ENCODE measurements around the gene SSR3. TPM values are rescaled to one million over a fixed set of nuclear protein-coding genes. Genes with fewer than 3 reads are reported as not detected.
A peak's percentile ranks its signal among the peaks of the same experiment; 100 is the strongest.

Gene SSR3
- total and polyA plus RNA-seq, 9 of the 15 experiments (the other 6 are each of a cell fraction or from before 2014, with no cell fraction given): 104 to 464 (median 307) TPM

DNA sequence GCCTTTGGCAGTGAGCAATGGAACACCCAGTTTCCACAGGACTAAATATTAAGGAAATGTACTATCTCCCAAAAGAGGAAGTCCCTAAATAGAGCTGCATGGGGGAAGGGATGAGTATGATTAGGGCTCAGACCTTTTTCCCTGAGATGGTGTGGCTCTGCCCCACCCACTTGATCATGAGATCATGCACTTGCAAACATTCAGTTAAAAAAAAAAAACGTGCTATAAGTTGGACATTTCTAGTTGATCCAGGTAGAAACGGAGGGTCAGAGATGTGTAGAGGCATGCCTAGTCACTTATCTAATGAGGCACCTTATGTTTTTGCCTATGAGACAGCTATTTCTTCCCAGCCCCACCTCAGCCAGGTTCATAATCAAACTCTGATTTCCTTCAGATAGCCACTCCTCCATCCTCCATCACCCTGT, 24.5 kb upstream of the SSR3 start (continued):
- TF ChIP-seq GABPA (tag; conservative IDR thresholded peaks at IDR 0.05; ENCODE audit: low read depth) (peak; percentile 16; the same call in 1 of the 2 replicates), ZNF23 (CRISPR knock-in tag; IDR thresholded peaks at IDR 0.05) (no peak), POLR2H (tag; IDR thresholded peaks at IDR 0.05; ENCODE audit: low read depth) (no peak), ZNF444 (CRISPR knock-in tag; IDR thresholded peaks at IDR 0.05) (no peak), U2AF1 (optimal IDR thresholded peaks at IDR 0.05; ENCODE audit: low read depth, low read length) (no peak), BCL6 (CRISPR knock-in tag; IDR thresholded peaks at IDR 0.05) (no peak), SLC30A9 (CRISPR knock-in tag; IDR thresholded peaks at IDR 0.05) (no peak), ZNF143 (CRISPR knock-in tag; IDR thresholded peaks at IDR 0.05) (no peak), HEY1 (CRISPR knock-in tag; IDR thresholded peaks at IDR 0.05; ENCODE audit: borderline replicate concordance) (no peak), PHB2 (IDR thresholded peaks at IDR 0.05; ENCODE audit: low read depth) (no peak), NFATC3 (IDR thresholded peaks at IDR 0.05) (no peak), ZBED1 (IDR thresholded peaks at IDR 0.05) (no peak), SPI1 (IDR thresholded peaks at IDR 0.05; ENCODE audit: borderline replicate concordance, low read depth, low read length) (peak; percentile 100), HSF4 (CRISPR knock-in tag; IDR thresholded peaks at IDR 0.05; ENCODE audit: borderline replicate concordance) (no peak), NFIC (IDR thresholded peaks at IDR 0.05) (no peak), EWSR1 (IDR thresholded peaks at IDR 0.05; ENCODE audit: borderline replicate concordance, low read depth, partially characterized antibody) (no peak)
- TF ChIP-seq, protein P1, sequence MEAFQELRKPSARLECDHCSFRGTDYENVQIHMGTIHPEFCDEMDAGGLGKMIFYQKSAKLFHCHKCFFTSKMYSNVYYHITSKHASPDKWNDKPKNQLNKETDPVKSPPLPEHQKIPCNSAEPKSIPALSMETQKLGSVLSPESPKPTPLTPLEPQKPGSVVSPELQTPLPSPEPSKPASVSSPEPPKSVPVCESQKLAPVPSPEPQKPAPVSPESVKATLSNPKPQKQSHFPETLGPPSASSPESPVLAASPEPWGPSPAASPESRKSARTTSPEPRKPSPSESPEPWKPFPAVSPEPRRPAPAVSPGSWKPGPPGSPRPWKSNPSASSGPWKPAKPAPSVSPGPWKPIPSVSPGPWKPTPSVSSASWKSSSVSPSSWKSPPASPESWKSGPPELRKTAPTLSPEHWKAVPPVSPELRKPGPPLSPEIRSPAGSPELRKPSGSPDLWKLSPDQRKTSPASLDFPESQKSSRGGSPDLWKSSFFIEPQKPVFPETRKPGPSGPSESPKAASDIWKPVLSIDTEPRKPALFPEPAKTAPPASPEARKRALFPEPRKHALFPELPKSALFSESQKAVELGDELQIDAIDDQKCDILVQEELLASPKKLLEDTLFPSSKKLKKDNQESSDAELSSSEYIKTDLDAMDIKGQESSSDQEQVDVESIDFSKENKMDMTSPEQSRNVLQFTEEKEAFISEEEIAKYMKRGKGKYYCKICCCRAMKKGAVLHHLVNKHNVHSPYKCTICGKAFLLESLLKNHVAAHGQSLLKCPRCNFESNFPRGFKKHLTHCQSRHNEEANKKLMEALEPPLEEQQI (IDR thresholded peaks at IDR 0.05): no peak
- TF ChIP-seq, protein P2, sequence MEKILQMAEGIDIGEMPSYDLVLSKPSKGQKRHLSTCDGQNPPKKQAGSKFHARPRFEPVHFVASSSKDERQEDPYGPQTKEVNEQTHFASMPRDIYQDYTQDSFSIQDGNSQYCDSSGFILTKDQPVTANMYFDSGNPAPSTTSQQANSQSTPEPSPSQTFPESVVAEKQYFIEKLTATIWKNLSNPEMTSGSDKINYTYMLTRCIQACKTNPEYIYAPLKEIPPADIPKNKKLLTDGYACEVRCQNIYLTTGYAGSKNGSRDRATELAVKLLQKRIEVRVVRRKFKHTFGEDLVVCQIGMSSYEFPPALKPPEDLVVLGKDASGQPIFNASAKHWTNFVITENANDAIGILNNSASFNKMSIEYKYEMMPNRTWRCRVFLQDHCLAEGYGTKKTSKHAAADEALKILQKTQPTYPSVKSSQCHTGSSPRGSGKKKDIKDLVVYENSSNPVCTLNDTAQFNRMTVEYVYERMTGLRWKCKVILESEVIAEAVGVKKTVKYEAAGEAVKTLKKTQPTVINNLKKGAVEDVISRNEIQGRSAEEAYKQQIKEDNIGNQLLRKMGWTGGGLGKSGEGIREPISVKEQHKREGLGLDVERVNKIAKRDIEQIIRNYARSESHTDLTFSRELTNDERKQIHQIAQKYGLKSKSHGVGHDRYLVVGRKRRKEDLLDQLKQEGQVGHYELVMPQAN (IDR thresholded peaks at IDR 0.05; ENCODE audit: borderline replicate concordance): no peak
- TF ChIP-seq, protein P3, sequence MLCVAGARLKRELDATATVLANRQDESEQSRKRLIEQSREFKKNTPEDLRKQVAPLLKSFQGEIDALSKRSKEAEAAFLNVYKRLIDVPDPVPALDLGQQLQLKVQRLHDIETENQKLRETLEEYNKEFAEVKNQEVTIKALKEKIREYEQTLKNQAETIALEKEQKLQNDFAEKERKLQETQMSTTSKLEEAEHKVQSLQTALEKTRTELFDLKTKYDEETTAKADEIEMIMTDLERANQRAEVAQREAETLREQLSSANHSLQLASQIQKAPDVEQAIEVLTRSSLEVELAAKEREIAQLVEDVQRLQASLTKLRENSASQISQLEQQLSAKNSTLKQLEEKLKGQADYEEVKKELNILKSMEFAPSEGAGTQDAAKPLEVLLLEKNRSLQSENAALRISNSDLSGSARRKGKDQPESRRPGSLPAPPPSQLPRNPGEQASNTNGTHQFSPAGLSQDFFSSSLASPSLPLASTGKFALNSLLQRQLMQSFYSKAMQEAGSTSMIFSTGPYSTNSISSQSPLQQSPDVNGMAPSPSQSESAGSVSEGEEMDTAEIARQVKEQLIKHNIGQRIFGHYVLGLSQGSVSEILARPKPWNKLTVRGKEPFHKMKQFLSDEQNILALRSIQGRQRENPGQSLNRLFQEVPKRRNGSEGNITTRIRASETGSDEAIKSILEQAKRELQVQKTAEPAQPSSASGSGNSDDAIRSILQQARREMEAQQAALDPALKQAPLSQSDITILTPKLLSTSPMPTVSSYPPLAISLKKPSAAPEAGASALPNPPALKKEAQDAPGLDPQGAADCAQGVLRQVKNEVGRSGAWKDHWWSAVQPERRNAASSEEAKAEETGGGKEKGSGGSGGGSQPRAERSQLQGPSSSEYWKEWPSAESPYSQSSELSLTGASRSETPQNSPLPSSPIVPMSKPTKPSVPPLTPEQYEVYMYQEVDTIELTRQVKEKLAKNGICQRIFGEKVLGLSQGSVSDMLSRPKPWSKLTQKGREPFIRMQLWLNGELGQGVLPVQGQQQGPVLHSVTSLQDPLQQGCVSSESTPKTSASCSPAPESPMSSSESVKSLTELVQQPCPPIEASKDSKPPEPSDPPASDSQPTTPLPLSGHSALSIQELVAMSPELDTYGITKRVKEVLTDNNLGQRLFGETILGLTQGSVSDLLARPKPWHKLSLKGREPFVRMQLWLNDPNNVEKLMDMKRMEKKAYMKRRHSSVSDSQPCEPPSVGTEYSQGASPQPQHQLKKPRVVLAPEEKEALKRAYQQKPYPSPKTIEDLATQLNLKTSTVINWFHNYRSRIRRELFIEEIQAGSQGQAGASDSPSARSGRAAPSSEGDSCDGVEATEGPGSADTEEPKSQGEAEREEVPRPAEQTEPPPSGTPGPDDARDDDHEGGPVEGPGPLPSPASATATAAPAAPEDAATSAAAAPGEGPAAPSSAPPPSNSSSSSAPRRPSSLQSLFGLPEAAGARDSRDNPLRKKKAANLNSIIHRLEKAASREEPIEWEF (CRISPR knock-in tag; IDR thresholded peaks at IDR 0.05): no peak
- TF ChIP-seq, protein P4, sequence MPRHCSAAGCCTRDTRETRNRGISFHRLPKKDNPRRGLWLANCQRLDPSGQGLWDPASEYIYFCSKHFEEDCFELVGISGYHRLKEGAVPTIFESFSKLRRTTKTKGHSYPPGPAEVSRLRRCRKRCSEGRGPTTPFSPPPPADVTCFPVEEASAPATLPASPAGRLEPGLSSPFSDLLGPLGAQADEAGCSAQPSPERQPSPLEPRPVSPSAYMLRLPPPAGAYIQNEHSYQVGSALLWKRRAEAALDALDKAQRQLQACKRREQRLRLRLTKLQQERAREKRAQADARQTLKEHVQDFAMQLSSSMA (CRISPR knock-in tag; IDR thresholded peaks at IDR 0.05): no peak
